ENCODE data around the gene FXYD2.

DNA sequence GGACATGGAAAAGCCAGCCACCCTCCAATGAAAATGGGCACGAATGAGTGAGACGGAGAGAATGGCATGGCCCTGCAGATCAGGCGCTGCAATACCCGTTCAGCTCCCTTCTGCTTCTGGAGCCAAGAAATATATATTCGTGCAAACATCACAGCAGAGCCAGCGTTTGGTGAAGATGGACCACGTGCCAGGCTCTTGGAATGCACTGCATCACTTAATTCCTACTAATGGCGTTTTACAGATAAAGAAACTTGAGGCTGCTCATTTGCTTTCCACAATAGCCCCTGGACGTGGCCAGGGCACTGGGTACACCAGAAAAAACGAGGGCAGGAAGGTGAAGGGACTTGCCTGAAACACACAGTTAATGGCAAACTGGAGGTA lies 1.6 kb upstream of the FXYD2 start:
- TF ChIP-seq ZNF274 (IDR thresholded peaks at IDR 0.05; ENCODE audit: low read depth, low read length) (no peak), SUZ12 (IDR thresholded peaks at IDR 0.05; ENCODE audit: extremely low read depth, insufficient read depth, insufficient read length) (no peak), YY1 (IDR thresholded peaks at IDR 0.05; ENCODE audit: insufficient read depth, insufficient read length) (no peak)
